ENCODE measurements around the gene AFF2.

The AFF2 gene

DNA sequence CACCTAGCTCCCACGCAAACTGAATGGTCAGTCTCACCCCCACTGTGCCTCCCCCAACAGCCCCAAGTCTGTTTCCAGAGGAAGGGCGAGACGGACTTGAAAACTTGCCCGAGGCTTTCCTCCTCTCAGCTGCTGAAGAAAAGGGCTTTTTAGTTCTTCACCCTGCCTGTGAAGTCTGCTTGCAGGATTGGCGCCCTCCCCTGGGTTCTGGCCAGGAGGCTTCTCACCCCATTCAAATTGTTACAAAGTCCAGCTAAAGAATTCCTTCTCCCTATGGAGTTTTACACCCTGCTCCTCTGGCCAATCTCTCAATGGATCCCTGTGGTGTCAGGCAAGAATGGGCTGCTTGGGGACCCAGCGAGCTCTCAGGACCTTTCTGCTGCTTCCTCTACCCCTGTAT, 241.0 kb downstream of the AFF2 start:
- no peak for DNase-seq (ENCODE audit: low read depth)

GRCh38 chrX:148755111-148755510, 254.7 kb downstream of the AFF2 start:
- no peak for DNase-seq (ENCODE audit: low read depth)

- no peak for DNase-seq (ENCODE audit: low read depth)
Observed at GRCh38 chrX:148763896-148764295, 263.5 kb downstream of the AFF2 start.

DNA sequence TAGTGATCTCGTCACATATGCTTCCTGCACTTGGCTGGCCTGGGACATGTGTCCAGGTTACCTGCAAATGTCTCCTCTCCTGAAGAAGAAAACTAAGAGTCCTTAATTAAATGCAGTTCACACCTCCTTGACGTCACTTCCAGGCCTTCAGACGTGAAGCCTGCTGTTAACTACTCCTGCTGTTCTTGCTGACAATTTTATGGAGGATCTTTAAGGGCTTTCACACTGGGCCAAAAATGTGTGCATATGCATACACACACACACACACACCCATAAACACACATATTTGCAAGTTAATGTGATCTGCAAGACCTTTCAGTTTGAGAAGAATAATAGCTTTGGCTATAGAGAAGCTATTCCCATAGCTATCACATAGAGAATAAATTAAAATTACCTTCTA, 267.9 kb downstream of the AFF2 start:
- DNase-seq (ENCODE audit: low read depth), result no peak

- no peak for DNase-seq (ENCODE audit: low read depth)
Observed at GRCh38 chrX:148771440-148771839, 271.0 kb downstream of the AFF2 start.

- DNase-seq (ENCODE audit: low read depth), result no peak
Observed at GRCh38 chrX:148774276-148774675, 273.9 kb downstream of the AFF2 start.

- no peak for DNase-seq (ENCODE audit: low read depth)
Observed at GRCh38 chrX:148784137-148784536, 283.7 kb downstream of the AFF2 start.

- no peak for DNase-seq (ENCODE audit: low read depth)
Observed at GRCh38 chrX:148784856-148785255, 284.4 kb downstream of the AFF2 start.

- DNase-seq (ENCODE audit: low read depth), result no peak
Observed at GRCh38 chrX:148785256-148785655, 284.8 kb downstream of the AFF2 start.

GRCh38 chrX:148788449-148788848, 288.0 kb downstream of the AFF2 start:
- no peak for DNase-seq (ENCODE audit: low read depth)

DNA sequence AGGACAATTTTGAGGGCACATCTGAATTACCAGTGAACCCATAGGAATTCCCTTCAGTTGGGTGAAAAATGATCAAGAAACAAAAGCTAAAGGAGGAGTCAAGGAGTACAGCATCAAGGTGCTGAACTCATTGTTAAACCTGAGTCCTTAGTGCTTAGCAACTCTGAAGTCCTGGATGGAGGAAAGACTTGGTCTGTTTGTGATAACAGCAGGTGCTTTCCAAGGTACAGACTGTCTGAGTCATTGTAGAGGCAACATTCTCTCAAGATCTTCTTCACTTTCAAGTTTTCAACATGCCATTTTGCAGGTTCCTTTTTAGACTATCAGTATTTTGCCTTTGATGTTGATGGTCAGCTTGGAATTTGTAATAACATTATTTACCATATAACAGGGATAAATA, 293.9 kb downstream of the AFF2 start:
- DNase-seq (ENCODE audit: low read depth), result no peak

- no peak for DNase-seq (ENCODE audit: low read depth)
Observed at GRCh38 chrX:148804579-148805355, 304.4 kb downstream of the AFF2 start.

GRCh38 chrX:148806145-148806870, 305.9 kb downstream of the AFF2 start:
- DNase-seq (ENCODE audit: low read depth), result no peak

DNA sequence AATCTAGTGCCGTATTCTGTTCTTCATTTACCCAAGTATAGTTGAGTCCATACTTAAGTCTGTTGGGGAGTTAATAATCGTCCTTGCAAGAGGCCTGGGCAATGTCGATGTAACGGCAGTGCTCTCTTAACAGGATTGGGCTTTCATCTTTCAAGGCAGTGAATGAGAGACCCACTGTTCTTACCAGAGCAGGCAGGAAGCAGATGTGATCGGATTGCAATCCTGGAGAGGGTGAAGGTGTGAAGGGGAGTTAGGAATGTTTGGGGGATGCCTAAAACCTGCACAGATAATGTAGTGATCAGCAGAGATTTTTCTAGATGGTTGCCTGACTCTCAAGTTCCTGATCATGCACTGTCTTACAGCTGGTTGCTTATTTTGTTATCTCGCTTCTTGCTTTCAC, 308.4 kb downstream of the AFF2 start:
- no peak for DNase-seq (ENCODE audit: low read depth)

DNA sequence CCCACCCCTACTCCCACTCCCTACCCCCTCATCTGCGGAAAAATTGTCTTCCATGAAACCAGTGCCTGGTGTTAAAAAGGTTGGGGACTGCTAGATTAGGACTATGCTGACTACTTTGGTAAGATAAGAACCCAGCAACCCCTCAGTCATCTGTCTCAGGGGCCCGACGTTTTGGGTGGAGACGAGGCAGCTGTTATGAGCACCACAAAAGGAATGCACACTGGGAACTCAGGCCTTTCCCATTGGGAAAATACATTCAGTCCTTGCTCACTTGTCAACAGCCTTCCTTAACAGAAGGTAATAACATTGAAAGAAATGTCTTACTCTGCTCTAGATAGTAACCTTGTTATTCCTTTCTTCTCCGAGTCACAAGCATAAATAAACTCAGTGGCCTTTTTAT, 310.8 kb downstream of the AFF2 start:
- DNase-seq (ENCODE audit: low read depth), result no peak

DNA sequence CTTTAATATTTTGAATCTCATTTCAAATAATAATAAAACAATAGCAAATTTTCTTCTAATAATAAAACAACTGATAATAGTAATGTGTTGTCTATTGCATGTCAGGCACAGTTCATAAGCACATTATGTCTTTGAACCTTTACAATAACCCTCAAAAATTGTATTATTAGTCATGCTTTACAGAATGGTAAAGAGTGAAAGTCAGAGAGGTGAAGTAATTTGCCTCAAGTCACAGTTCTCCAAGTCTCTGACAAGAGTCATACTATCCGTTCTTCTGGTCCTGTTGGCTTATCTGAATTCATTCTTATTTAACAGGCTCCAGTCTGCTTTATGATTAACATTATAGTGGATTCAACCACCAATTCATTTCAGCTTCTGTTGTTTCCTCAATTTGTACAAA, 313.0 kb downstream of the AFF2 start:
- DNase-seq (ENCODE audit: low read depth), result no peak

DNA sequence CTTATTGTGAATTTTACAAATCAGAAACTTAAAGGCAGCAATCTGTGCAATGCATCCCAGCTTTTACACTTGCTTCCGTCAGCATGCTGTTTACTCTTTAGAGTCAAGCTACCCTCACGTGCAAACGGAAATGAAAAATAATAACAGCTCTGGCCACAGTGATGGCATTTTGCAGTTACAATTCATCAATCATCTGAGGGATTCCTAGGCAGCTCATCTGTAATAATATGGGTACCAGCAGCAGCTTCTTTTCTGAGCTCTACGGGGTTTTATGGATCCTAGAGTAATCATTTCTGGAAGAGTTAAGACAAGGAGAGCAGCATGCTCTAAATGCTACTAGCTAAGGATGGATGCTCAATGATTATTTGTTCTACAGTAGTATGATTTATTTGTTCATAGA, 313.6 kb downstream of the AFF2 start:
- DNase-seq (ENCODE audit: low read depth), result no peak

DNA sequence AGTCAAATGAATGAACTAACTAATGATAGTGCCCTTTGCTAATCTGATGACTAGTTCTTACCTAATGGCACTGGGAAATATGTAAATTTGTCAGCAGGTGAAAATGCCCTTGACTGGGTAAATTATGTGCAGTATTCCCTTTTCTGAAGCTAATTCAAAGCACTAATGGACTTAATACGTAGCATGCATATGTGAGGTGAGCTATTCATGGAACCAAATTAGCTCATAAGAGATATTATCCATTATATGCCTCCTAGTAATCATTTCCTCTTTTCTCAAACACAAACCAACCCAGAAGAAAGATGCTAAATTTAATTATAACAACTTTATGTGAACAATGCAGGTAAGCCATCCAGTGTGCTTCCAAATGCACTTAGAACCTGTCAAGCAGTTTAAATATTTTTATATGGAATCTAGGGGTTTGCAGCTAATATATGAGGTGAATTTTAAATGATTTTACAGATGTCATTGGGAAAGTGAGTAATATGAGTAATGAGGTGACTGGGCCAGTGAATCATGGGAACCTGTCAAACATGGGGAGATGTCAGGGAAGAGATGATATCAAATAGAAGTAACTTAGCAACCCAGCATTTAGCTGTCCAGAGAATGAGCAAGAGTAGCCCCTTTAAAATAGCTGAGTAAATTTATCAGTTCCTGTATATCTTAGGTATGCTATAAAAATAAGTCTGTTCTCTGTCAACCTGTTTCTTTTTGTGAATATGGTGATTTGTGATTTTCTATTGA, 315.0 kb downstream of the AFF2 start:
- DNase-seq (ENCODE audit: low read depth), result no peak

DNA sequence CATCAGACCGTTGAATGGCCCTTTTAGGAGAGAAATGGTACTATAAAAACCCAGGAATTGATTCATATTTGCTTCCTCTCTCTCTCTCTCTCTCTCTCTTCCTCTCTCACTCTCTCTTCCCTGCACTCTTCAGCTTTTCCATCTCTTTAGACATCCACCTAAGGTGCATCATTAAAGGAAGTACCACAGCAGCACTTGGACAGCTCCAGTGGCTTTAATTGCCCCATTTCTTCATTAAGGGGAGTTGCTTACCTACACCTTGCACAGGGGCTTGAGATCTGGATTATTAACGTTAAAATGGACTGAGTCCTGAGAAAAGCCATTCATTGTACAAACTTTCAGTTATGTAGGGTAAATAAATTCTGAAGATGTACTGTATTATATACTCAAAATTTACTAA, 323.6 kb downstream of the AFF2 start:
- DNase-seq (ENCODE audit: low read depth), result no peak

- no peak for DNase-seq (ENCODE audit: low read depth)
Observed at GRCh38 chrX:148825696-148826095, 325.3 kb downstream of the AFF2 start.

DNA sequence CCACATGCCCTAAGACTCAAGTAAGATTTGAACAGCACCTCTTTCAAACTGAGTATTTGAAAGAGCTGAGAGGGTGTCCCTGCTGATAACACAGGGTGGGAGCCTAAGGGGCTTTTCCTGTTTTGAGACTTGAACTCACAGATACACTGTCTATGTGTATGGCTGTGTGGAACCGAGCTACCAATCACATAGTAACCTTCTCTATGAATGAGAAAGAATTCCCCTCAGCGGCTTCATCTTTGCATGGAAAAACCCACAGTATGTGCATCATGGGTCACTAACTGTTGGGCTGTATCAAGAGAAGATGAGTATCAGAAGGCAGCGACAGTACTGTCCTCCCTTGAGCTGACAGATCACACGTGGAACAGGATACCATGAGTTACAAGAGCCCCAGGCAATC, 336.3 kb downstream of the AFF2 start:
- no peak for DNase-seq (ENCODE audit: low read depth)

GRCh38 chrX:148850631-148851030, 350.2 kb downstream of the AFF2 start:
- DNase-seq (ENCODE audit: low read depth), result no peak

- DNase-seq (ENCODE audit: low read depth), result no peak
Observed at GRCh38 chrX:148854306-148854705, 353.9 kb downstream of the AFF2 start.

Data from stimulated activated CD8-positive, alpha-beta memory T cell treated with anti-CD3 and anti-CD28 coated beads, Interleukin-15, amount 100 ng/mL, for 1 hour (primary cell).